Psoas muscle (tissue), 8 donors: ENCODE results near the gene FYTTD1. TPM values are rescaled to one million over a fixed set of nuclear protein-coding genes. Genes with fewer than 3 reads are reported as not detected.

Source experiments
- ATAC-seq, 4 donors: fragments of 200-7000 bp; cut with Tn5 transposase; one replicate each; pipeline ENCODE4 v1.9.1; 2020; ENCODE audit warnings: moderate library complexity in 3 of 4, mild to moderate bottlenecking in 2 of 4
- DNase-seq, 2 donors: peaks; one replicate each; pipeline ENCODE4 v3.0.0-alpha.2; 2020
- H3K27ac ChIP-seq: fragments of 200-600 bp; one replicate; pipeline ENCODE4 v1.8.0; 2022
- H3K27me3 ChIP-seq, 3 donors: fragments of 200-600 bp in 1 of 3; one replicate each; pipeline versions ENCODE4 v1.6.1 to v1.8.0; 2013 to 2022; ENCODE audit warnings: low read length in 2 of 3, mild to moderate bottlenecking in 2 of 3, moderate library complexity in 1 of 3; ENCODE audit not compliant: insufficient read depth in 3 of 3
- H3K36me3 ChIP-seq, 2 donors: fragments of 200-600 bp in 1 of 2; one replicate each; pipeline versions ENCODE4 v1.6.1 to v1.8.0; 2013 to 2022; ENCODE audit warnings: low read depth in 1 of 2, mild to moderate bottlenecking in 1 of 2, moderate library complexity in 1 of 2; ENCODE audit not compliant: insufficient read depth in 1 of 2
- H3K4me1 ChIP-seq: fragments of 200-600 bp; one replicate; pipeline ENCODE4 v1.8.0; 2022
- H3K4me3 ChIP-seq: fragments of 200-600 bp; one replicate; pipeline ENCODE4 v1.8.0; 2022; ENCODE audit warnings: mild to moderate bottlenecking
- H3K9me3 ChIP-seq: fragments of 200-600 bp; one replicate; pipeline ENCODE4 v1.8.0; 2022
- CTCF ChIP-seq: fragments of 200-600 bp; IDR thresholded peaks from one replicate; pipeline ENCODE4 v1.8.0; 2022; ENCODE audit warnings: antibody characterized with exemption
- WGBS, 3 donors: extraction: QIAGEN DNeasy Blood & Tissue Kit; methylation state at CpG; one replicate each; pipeline versions ENCODE4 v1.1.6 to v1.1.7; 2013; 5-methylcytosine and 5-hydroxymethylcytosine counted together
- intact Hi-C, 2 donors: fragments of 100-400 bp; cut with DNase I; formaldehyde crosslinking; loops; one replicate each; pipeline versions ENCODE4 v1.11.0 to v1.14.2; 2022
- polyA plus RNA-seq, 3 donors: library from polyadenylated mRNA; stranded (reverse); fragments of 200-250 nt; gene quantifications; one replicate each; pipeline ENCODE4 v1.2.3, GENCODE V29; 2013
- total RNA-seq, 4 donors: library from RNA; stranded (reverse); fragmentation: NEBNext Ultra II Directional in 2 of 4; extraction: Animal tissue kit (Norgen Biotek cat#: 25700) in 2 of 4; gene quantifications; one replicate each; pipeline versions ENCODE4 v1.2.1 to v1.2.4, GENCODE V29; 2021 to 2023
- donor health status: healthy with polysubstance abuse.
- donor health status: DM: no; HTN: no; CAD: no; lungs with moderate emphysema.
- donor health status: Bipolar disorder and iron deficiency.
- donor health status: healthy.
- donor health status: DM: yes; HTN: yes; CAD: no.
- donor health status: DM: no; HTN: no; CAD: no.
- donor health status: DM: no; HTN: no; CAD: no.
- donor health status: DM: yes; HTN: yes; CAD: no.

Gene FYTTD1
- total and polyA plus RNA-seq, 7 donors: 15.2 to 232 (median 143) TPM

DNA sequence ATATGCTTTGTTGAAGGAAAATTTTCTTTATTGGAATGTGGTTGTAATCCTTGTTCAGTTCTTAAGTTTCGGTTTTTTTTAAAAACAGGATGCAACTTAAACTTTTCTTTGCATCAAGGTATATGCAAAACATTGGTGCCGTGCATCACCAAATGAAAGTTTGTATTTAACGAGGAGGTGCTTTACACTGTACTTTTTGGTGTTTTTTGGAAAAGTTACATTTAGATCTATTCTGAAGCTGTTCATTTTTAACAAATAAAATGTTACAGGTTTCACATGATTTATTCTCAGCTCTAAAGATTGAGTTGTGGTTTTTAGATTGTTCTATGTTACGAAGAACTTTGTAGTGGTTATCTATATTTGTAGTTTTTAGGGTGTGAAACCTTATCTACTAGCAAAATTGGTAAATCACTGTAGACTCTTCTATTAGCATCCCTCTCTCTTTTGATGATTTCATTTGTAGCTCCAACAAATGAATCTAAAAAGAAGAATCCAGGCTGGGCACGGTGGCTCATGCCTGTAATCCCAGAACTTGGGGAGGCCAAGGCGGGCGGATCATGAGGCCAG is 34.4 kb downstream of the FYTTD1 start:
- Histone ChIP-seq H3K4me1 (no peaks in the 10 kb centered on the region), H3K9me3 (no peaks in the 10 kb centered on the region), H3K36me3 (peaks cover 7 to 90% of the 10 kb centered on the region in 2 donors), H3K27me3 (no peaks in the 10 kb centered on the region), H3K27ac (no peak overlapping the region), H3K4me3 (no peak overlapping the region)
- 94 to 98% (median 95%) methylated on average over 7 of the region's 7 CpGs for WGBS, 3 donors
- intact Hi-C loops: no loop called here
- ATAC-seq (no peak), DNase-seq (no peak)
- TF ChIP-seq CTCF: no peak

DNA sequence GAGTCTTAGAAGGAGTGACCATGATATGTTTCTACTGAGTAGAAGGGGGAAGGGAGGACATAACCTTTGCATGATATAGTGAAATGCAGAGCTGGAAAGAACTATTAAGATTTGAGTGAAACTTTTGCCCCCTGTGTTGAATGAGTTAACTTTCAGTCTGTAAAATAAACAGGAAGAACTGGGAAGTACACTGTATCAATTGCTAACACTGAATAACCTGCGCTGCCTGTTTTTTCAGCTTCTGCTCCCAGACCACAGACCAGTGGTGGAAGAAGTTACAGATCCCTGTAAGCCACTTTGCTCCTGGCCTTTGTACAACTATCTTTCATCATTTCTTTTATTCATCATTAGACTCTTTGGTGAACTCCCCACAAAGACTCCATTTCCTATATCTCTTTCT is 37.7 kb downstream of the FYTTD1 start:
- peaks cover 0 to 60% of the 10 kb centered on the region in 2 donors for H3K36me3 ChIP-seq
- 80 to 88% (median 88%) methylated on average over 1 of the region's 1 CpG for WGBS, 3 donors

DNA sequence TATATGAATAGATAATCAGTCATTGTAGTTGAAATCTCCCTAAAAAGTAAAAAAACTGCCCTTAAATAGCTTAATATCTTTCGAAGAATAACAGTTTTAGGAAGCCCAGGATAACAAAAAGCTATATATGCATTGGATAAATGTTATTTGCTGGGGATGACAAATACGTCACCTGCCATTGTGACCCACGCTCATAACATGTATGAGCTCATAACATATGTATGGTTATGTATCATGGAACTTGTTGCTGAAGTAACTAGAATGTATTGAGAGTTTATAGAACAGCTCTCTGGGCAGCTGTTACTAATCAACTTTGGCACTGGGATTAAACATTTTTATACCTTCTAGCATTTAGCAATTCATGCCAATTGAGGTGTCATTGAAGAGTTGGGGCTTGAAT is 39.6 kb downstream of the FYTTD1 start:
- intact Hi-C loops: no loop called here
- no peak for ATAC-seq
- no peak for DNase-seq
- Histone ChIP-seq H3K27ac (no peak overlapping the region), H3K4me3 (no peak overlapping the region), H3K36me3 (peaks cover 0 to 41% of the 10 kb centered on the region in 2 donors), H3K4me1 (peaks cover 17% of the 10 kb centered on the region), H3K9me3 (no peaks in the 10 kb centered on the region), H3K27me3 (no peaks in the 10 kb centered on the region)
- TF ChIP-seq CTCF: no peak
- WGBS, 3 donors: 88 to 96% (median 94%) methylated on average over 3 of the region's 3 CpGs

More for the DNA sequence above, 37.7 kb downstream of the FYTTD1 start:
- no peaks in the 10 kb centered on the region for H3K4me1 ChIP-seq
- no peak overlapping the region for H3K4me3 ChIP-seq
- no peak for DNase-seq
- H3K9me3 ChIP-seq: no peaks in the 10 kb centered on the region
- H3K27ac ChIP-seq: no peak overlapping the region
- no peak for TF ChIP-seq CTCF
- intact Hi-C loops: no loop called here
- ATAC-seq: no peak
- no peaks in the 10 kb centered on the region for H3K27me3 ChIP-seq

DNA sequence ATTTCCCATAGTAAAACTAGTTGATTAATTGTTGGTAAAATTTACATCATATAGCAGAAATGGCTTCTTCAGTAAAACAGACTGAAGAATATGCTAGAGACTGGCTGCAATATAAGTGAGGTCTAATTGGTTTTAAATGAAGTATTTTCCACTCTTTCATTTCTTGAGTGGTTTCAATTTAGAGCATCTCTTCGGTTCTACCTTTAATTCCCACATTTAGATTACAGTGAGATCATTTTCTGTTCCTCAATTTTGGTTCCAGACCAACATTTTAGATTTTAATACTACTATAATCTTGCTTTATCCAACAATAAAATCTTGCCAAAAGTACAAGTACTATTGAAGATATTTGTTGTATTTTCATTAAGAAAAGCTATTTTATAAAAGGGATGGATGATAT is 40.4 kb downstream of the FYTTD1 start:
- DNase-seq (no peak), ATAC-seq (no peak)
- no peak for TF ChIP-seq CTCF
- Histone ChIP-seq H3K27ac (peak overlapping the region; percentile 94), H3K4me1 (peaks cover 24% of the 10 kb centered on the region), H3K9me3 (no peaks in the 10 kb centered on the region), H3K36me3 (peaks cover 0 to 33% of the 10 kb centered on the region in 2 donors), H3K4me3 (no peak overlapping the region), H3K27me3 (no peaks in the 10 kb centered on the region)
- intact Hi-C loops: loop anchor here (2.0 to 5.0 kb wide), 3 partner anchors 31 to 78 kb away; no protein-coding TSS in a partner anchor
- 57 to 72% (median 71%) methylated on average over 1 of the region's 1 CpG for WGBS, 3 donors
